HUDEP-2 (cell line): ENCODE measurements around the gene POF1B.

Experiments
- DNase-seq, 76 experiments: peaks; one replicate each; lab custom pipeline; 2025; ENCODE audit not compliant: unreplicated experiment in 76 of 76; lab: John Stamatoyannopoulos, UW

POF1B gene

GRCh38 chrX:85243761-85244449 is 135.6 kb downstream of the POF1B start, which contains the start of the genes SATL1 and ZNF711:
Gene SATL1, minus strand, starts transcription at chrX:85243779. Its CDS starts 134,811 bp downstream, at chrX:85108968.
Gene ZNF711, plus strand, starts transcription at chrX:85243991. Its CDS starts 3,582 bp downstream, at chrX:85247573.
- DNase-seq = peak in 39 of 76 experiments; percentile 0 to 19 (median 2)

DNA sequence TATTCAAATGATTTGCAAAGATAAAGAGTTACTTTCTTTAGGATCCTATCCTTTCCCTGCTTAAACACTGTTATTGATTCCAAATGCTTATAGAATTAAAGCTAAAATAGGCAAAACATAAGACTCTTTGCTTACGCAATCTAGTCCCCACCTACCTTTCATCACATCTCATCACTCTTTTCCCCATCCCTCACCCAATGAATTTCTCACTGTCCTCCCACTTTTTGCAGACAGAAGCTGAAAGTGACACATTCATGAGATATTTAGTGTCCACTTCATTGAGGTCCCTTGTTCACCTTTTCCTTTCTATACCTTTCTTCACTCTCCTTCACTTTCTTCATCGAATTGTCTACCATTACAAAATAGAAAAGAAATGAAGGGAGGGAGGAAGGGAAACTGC is 136.3 kb downstream of the POF1B start:
- no peak for DNase-seq
